ENCODE results near the gene ALKAL2.
"Not testable (repeated sequence)": the region's sequence is repeated elsewhere in the genome, so short reads cannot be mapped to it uniquely, and the experiment has no call there.

The ALKAL2 gene

GRCh38 chr2:287911-288757 is at the start of gene ALKAL2:
Gene ALKAL2 (minus strand): TSS chr2:288091. CDS start chr2:287835, 256 bp downstream.
- FAIRE-seq = no peak

GRCh38 chr2:336949-337348 is 49.1 kb upstream of the ALKAL2 start:
- not testable (repeated sequence) for FAIRE-seq

GRCh38 chr2:336360-336759 is 48.5 kb upstream of the ALKAL2 start:
- no peak for FAIRE-seq

GRCh38 chr2:332592-332991 is 44.7 kb upstream of the ALKAL2 start:
- no peak for FAIRE-seq

- FAIRE-seq = no peak
These were observed 40.9 kb upstream of the ALKAL2 start for GRCh38 chr2:328761-329160.

- FAIRE-seq = no peak
These were observed 35.1 kb upstream of the ALKAL2 start for GRCh38 chr2:323035-323434.

GRCh38 chr2:322326-322725 is 34.4 kb upstream of the ALKAL2 start:
- FAIRE-seq = no peak

GRCh38 chr2:320561-320960 is 32.7 kb upstream of the ALKAL2 start:
- FAIRE-seq = no peak

GRCh38 chr2:319059-319600 is 31.2 kb upstream of the ALKAL2 start:
- FAIRE-seq = no peak

- FAIRE-seq = no peak
These were observed 29.9 kb upstream of the ALKAL2 start for GRCh38 chr2:317501-318424.

GRCh38 chr2:316381-316780 is 28.5 kb upstream of the ALKAL2 start:
- FAIRE-seq = no peak

- not testable (repeated sequence) for FAIRE-seq
These were observed 28.0 kb upstream of the ALKAL2 start for GRCh38 chr2:315925-316324.

- FAIRE-seq = no peak
These were observed 26.9 kb upstream of the ALKAL2 start for GRCh38 chr2:314561-315336.

GRCh38 chr2:313991-314390 is 26.1 kb upstream of the ALKAL2 start:
- no peak for FAIRE-seq

- no peak for FAIRE-seq
These were observed 23.1 kb upstream of the ALKAL2 start for GRCh38 chr2:310994-311393.

- no peak for FAIRE-seq
These were observed 22.1 kb upstream of the ALKAL2 start for GRCh38 chr2:309954-310510.

- no peak for FAIRE-seq
These were observed 21.5 kb upstream of the ALKAL2 start for GRCh38 chr2:309148-309953.

GRCh38 chr2:305366-305765 is 17.5 kb upstream of the ALKAL2 start:
- FAIRE-seq = no peak

GRCh38 chr2:296354-296753 is 8.5 kb upstream of the ALKAL2 start:
- no peak for FAIRE-seq

GRCh38 chr2:295090-295489 is 7.2 kb upstream of the ALKAL2 start:
- FAIRE-seq = no peak

- no peak for FAIRE-seq
These were observed 2.3 kb upstream of the ALKAL2 start for GRCh38 chr2:290090-290722.

Data from islet of Langerhans (tissue), 1 donor.